IPS DF 4.7 (cell line): ENCODE data around the gene PRR19.
"Not testable (repeated sequence)": the region's sequence is repeated elsewhere in the genome, so short reads cannot be mapped to it uniquely, and the experiment has no call there.

Experiments used
- DNase-seq: peaks from one replicate; pipeline ENCODE4 v3.0.0-alpha.2; 2013; ENCODE audit warnings: low spot score; ENCODE audit errors: extremely low read depth

PRR19 gene

GRCh38 chr19:42301646-42302203 lies at the start of gene PRR19:
TSS of gene PRR19 (plus strand) at chr19:42302132. CDS start at chr19:42309585, 7,453 bp downstream.
- no peak for DNase-seq

- DNase-seq = no peak
Measured at GRCh38 chr19:42252365-42253244, 49.3 kb upstream of the PRR19 start.

GRCh38 chr19:42253245-42254088 lies 48.5 kb upstream of the PRR19 start:
- no peak for DNase-seq

- DNase-seq = no peak
Measured at GRCh38 chr19:42254089-42254849, 47.7 kb upstream of the PRR19 start.

- no peak for DNase-seq
Measured at GRCh38 chr19:42254850-42255765, 46.8 kb upstream of the PRR19 start, which contains the start of gene ERF. TSS of gene ERF (minus strand) at chr19:42255128. CDS start at chr19:42254999, 129 bp downstream.

GRCh38 chr19:42255766-42256745 lies 45.9 kb upstream of the PRR19 start:
- DNase-seq = no peak

GRCh38 chr19:42257842-42258241 lies 44.1 kb upstream of the PRR19 start:
- not testable (repeated sequence) for DNase-seq

- no peak for DNase-seq
Measured at GRCh38 chr19:42261763-42262162, 40.2 kb upstream of the PRR19 start.

GRCh38 chr19:42266105-42266504 lies 35.8 kb upstream of the PRR19 start:
- not testable (repeated sequence) for DNase-seq

GRCh38 chr19:42266928-42267603 lies 34.9 kb upstream of the PRR19 start:
- not testable (repeated sequence) for DNase-seq

- no peak for DNase-seq
Measured at GRCh38 chr19:42267644-42268141, 34.2 kb upstream of the PRR19 start.

GRCh38 chr19:42268142-42268703 lies 33.7 kb upstream of the PRR19 start:
- peak; percentile 99 for DNase-seq

- peak; percentile 100 for DNase-seq
Measured at GRCh38 chr19:42268704-42269477, 33.0 kb upstream of the PRR19 start, which contains the start of gene CIC. TSS of gene CIC (plus strand) at chr19:42269252. CDS start at chr19:42271784, 2,532 bp downstream.

GRCh38 chr19:42269478-42270345 lies 32.2 kb upstream of the PRR19 start:
- no peak for DNase-seq

- no peak for DNase-seq
Measured at GRCh38 chr19:42270346-42271044, 31.4 kb upstream of the PRR19 start.
